NCI-H446 treated with DMSO at 0.1 percent for 48 hours (cell line): Measurements from ENCODE around the gene COL27A1.

Experiments used
- DNase-seq: peaks from one replicate; lab custom pipeline; 2025; lab: John Stamatoyannopoulos, UW

COL27A1 gene

DNA sequence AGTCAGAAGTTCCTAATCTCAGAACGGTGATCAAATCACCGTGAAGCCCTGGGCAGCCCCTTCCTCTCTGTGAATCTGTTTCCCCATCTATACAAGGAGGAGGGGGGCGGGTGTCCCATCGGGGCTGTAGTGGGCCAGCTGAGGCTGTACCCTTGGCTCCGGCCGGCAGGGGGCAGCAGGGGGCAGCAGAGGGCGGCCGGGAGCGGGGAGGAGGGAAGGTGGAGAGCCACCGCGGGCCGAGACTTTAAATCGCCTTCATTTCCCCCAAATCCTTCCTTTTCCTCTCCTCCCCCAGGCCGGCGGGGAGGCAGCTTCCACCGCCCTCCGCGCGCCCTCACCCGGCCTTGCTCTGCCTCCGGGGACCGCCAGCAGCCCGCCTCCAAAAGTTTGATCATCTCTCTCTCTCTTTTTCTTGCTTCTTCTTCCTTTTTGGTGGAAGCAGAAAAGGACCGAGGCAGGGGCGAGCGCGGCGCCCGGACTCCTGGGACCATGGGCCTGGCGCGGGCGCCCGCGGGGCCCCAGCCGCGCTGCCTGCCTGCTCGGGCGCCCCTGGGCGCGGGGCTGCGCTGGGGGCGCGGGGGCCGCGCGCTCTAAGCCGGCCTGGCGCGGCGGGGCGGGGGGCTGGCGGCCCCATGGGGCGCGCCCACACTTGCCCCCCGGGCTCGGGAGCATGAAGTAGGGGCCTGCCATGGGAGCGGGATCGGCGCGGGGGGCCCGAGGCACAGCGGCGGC lies at the start of gene COL27A1:
Gene COL27A1 (plus strand): TSS at position 275 of the 732 bp plus-strand sequence. CDS start 414 bp downstream, at position 689.
- peak; percentile 11 for DNase-seq

DNA sequence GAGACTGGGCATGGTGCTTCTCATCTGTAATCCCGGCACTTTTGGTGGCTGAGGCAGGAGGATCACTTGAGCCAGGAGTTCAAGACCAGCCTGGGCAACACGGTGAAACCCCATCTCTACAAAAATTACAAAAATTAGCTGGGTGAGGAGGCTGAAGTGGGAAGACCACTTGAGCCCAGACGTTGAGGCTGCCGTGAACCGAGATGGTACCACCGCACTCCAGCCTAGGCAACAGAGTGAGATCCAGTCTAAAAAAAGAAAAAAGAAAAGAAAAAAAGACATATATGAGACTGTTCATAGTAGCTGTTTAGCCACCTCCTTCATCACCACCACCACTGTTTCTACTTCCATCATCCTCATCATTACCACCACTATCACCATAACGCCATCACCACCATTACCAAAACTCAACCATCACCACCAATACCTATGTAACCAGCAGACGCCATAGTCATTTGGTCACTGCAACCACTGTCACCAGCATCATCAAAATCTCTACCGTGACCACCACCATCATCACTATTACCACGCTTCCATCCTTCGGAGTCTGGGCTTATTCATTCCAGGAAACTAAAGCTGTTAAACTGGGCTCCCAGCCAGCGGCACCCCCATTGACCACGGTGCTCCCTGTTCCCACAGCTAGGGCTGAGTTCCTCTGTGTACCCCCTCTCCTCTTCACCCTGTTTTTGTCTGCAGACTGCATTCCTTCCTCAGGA lies 47.9 kb upstream of the COL27A1 start:
- DNase-seq = no peak

DNA sequence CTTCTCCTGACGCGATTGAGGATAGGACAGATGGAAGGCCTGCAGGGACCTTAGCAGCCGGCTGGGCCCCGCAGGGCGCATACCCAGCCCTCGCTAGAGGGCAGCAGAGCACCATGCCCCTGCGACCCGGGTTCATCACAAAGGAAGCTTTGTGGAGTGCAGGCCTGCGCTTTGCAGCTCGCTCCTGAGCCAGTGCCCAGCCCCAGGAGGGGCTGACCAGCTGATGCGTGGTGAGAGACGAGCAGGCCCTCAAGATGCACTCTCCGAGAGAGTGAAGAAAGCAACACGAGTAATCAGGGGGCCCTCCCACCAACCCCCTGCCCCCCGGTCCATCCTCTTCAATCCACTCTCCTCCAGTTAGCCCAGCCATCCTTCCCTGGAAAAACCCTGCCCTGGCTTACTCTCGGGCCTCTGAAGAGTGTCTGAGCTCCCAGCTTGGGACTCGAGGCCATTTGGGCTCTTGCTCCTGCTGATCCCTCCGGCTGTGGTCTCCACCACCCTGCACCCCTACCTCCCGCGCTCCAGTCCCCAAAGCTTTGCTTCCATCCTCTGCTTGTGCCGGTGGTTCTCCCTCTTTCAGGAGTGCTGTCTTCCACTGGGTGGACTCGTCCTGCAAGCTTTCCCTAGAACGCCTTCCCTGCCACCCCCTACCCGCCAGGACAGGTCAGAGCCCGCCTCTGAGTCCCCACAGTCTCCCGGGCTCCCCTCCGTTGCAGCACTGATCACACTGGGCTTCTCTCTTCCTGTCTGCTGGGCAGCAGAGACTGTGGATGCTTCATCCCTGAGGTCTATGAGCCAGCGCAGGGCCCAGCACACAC lies 47.1 kb upstream of the COL27A1 start:
- no peak for DNase-seq

DNA sequence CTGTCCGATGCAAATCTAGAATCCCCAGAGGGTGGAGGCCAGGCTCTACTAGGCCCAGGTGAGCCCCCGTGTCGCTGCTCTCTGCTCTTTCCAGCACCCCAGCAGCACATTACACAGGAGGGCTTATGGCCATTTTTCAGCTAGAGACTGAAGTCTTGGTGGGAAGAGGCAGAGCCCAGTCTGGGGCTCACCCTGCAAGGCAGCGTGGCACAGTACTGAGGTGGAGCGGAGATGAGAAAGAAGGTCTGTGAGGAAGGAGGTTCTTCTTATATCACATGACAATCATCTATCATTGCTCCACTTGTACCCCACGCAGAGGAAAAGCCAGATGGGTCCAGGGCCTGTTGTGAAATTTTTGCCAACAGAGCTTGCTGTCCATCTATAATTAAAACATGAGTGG lies 46.2 kb upstream of the COL27A1 start:
- no peak for DNase-seq

DNA sequence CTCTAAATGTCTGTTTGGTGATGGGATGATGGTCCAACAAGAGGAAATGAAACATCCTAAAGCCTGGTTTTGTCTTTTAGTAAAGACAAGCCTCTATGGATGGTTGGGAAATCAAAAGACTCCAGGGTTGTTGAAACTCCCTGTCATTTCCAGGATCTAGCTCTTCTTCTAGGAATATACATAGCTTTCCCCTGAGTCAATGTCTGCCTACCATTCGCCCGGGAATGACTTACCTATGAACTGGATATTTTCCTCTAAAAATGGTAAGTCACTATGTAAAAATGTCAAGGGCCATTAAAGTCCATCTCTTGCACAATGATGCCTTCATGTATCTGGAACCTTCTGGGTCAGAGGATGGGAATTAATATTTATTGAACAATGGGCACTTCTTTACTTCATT lies 45.2 kb upstream of the COL27A1 start:
- no peak for DNase-seq

DNA sequence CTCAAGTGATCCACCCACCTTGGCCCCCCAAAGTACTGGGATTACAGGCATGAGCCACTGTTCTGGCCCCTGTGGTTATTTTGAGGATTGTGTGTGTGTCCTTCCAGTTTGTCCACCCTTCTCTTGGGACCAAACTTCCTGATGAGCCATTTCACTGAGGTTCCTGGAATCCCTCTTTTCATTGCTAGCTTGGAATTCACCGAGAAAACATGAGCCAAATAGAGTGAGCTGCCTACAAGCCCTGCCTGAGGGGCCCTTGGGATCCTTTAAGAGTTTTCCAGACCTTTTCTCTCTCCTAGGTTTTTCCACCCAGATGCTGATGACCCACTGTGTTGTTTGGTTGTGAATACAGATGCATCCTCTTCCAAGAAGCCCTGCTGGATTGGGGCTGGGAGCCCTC lies 43.0 kb upstream of the COL27A1 start:
- DNase-seq = no peak

DNA sequence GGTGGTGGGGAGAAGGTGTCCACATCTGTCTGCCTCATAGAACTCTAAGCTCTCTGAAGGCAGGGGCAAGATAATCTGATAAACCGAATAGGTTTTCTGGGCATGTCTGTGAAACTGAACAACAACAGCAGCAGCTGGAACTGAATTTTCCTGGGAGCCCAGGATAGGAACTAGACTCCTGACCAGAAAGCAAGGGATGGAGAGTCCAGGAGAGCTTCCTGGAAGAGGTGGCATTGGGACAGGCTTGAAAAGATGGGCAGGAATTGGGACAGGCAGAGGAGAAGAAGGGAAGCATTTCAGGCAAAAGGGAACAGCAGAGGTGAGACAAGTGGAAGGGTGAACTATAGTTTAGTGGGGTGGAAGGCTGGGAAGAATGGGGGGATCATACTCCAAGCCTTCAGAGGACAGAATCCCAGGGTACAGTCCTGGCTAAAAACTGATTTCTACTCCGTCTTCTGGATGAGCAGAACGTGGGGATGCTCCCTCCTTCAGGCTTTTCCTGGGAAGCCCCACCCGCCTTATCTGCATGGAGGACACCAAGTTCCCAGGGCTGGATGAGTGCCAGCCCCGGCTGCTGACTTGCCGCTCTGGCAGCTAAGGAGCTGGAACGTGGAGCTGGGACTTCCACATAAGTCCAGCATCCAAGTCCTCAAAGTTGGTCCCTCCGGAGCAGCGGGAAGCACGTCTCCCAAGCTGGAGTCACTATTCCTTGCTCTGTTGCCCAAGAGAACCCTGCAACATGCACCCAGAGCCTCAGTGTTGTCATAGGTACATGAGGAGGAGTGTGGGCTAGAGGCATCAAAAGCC lies 42.4 kb upstream of the COL27A1 start:
- no peak for DNase-seq

DNA sequence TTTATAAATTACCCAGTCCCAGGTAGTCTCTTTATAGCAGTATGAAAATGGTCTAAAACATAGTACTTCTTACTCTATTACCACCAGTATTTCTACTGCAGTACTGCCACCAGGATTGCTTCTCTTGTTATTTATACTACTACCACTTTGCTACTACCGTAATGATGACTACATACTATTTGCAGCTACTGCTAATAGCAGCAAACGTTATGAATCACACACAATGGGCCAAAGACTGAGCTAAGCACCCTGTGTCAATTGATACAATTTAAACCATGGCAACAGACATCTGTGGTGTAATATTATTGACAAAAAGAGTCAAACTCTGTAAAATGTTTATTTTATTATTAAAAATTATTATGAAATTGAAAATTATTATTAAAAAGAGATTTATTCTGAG lies 41.0 kb upstream of the COL27A1 start:
- DNase-seq = no peak

DNA sequence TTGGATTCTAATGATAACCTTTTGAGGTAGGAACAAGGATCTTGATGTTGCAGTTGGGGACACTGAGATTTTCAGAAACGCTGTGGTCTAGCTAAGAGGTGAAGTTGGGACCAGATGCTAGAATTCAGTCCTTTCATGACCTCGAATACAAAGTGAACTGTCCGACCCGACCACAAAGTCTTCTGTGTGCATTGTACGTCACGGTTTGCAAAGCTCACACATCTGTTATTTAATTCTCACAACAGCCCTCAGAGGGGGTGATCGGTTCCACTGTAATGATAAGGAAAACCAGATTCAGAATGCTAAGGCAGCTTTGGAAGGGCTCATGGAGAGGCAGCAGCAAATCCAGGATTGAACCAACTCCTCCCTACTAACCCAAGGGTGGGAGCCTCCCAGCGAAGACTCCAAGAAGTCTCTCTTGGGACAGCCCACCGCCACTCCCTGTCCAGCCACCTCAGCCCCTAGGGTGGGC lies 39.6 kb upstream of the COL27A1 start:
- DNase-seq = no peak

DNA sequence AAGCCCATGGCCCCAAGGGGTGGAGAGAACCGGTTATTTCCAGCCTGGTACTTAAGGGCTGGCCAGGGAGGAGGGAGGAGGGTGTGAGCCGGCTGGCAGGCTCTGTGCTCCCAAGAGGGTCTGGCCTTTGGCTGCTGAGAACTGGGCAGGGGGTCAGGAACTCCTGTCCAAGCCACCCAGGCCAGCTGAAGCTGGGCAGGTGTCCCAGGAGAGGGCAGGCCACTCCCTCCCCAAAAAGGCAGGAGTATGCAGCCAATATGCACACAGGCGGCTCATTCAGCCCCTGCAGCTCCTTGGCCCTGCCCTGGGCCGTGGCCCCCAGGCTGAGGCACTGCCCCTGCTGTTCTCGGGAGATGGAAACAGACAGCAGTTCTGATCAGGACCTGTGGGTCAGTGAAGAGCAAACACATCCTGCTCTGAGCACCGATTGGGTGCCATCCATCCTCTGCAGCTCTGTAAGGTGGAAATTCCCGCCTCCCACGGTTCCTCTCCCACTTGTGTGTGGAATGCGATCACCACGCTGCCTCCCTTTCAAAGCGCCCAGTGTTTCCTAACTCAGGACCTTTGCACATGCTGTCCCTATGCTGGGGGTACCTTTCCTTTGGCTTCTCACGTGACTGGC lies 39.1 kb upstream of the COL27A1 start:
- no peak for DNase-seq

DNA sequence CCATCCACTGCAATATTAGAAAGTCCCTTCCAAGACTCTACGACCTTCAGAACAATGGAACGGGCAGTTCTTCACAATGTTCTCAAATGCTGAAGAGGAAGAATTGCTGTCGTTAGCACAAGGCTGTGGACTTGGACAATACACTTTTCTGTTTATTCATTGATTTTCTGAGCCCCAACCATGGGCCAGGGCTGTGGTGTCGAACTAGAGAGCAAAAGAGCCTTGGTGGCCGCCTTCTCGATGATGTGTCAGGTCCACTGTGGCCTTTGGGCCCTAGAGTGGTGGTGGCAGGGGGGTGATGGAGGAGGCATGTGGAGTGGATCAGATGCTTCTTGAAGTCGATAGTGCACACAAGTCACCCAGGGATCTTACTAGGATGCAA lies 37.7 kb upstream of the COL27A1 start:
- no peak for DNase-seq

DNA sequence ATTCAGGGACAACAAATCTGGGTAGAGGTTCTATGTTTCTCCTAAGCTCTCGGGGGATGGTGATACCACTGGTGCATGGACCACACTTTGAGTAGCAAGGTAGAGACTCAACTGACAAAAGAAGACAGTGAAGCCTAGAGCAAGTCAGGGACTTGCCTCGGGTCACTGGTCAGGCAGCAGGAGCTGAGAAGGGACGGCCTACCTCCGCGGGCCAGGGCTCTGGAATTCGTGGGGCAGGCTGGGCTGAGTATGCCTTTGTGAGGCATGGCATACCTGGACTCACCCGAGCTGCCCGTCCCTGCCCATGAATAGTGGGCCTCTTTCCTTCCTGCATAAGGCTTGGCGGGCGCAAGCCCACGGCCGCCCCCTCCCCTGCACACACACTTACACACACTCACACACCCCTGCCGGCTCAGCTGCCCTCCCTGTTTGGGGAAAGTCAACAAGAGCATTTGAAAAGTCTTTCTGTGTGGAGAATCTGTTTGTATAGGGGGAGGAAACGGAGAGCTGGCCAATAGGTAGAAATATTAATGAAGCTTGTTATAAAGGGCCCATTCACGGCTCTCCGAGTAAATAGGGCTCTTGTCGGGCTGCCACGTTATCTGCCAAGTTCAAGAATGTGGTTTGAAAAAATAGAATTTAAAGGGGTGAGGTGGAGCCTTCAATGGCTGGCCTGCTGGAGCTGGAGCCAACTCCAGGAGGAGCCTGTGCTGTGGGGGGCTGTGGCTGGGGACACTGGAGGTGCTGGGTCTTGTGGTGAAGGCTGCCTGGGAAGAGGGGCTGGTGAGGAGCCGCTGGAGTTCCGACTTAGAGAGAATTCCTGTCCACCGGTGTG lies 37.1 kb upstream of the COL27A1 start:
- no peak for DNase-seq

DNA sequence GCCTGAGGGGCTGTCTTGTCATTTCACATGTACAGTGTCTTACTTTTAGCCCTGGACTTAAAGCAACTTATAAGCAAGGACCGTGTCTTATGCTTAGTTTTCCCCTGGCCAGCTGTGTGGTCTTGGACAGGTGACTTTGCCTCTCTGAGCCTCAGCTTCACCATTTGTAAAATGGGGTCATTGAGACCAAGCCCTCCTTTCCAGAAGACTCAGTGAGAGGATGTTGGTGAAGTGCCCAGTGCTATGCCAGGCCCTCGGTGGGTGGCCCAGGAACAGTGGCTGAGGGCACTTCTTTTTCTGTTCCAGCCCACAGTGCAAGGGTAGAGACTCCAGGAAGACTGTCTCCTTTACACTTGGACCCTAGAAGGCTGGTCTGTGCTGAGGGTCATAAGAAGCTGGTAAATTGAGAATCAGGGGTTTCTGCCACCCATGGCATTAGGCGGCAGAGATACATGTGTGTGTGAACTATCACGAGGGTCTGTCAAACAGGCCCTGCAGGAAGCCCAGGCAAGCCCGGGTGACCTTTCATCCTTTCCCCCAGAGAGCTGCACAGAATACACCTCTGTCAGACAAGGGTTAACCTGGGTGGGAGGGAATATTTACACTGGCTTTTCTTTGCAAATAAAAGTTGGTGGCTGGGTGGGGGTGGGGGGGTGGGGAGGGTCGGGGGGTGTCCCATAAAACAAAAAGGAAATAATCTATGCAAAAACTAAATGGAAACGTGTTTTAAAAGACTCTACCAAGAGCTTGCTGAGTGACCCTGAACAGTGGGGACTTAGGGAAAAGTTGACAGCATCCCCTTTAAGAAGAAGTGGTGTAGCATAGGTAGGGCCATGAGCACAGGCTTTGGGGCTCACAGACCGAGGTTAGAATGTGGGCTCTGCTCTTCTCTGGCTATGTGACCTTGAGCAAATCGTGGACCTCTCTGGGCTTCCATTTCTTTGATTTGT lies 35.8 kb upstream of the COL27A1 start:
- no peak for DNase-seq

DNA sequence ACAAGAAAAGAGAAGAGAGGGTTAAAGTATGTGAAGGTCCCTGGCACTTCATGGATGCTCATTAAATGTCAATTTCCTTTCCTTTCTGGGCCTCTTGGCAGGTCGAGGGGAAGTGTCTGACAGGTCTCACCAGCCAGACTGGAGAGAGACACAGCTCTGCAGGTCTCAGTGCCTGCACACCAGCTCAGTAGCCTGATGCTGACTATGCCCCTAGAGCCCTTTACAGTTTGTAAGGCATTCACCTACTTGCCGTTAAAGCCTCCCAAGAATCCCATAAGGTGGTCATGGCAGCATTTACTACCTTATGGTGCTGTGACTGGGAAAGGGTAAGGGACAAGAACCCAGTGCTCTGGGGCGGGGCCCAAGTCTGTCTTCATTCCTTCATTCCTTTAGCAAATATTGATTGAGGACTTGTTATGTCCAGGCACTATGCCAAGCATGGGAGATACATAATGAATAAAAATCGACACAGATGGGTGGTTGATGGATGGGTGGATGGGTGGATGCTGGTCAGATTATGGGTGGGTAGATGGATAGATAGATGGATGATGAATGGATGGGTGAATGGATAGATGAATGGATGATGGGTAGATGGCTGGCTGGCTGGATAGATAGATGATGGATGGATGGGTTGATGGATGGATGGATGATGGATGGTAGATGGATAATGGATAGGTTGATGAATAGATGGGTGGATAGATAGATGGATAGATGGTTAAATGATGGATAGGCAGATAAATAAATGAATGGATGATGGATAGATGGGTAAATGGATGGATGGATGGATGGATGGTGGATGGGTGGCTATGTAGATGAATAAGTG lies 34.9 kb upstream of the COL27A1 start:
- no peak for DNase-seq

DNA sequence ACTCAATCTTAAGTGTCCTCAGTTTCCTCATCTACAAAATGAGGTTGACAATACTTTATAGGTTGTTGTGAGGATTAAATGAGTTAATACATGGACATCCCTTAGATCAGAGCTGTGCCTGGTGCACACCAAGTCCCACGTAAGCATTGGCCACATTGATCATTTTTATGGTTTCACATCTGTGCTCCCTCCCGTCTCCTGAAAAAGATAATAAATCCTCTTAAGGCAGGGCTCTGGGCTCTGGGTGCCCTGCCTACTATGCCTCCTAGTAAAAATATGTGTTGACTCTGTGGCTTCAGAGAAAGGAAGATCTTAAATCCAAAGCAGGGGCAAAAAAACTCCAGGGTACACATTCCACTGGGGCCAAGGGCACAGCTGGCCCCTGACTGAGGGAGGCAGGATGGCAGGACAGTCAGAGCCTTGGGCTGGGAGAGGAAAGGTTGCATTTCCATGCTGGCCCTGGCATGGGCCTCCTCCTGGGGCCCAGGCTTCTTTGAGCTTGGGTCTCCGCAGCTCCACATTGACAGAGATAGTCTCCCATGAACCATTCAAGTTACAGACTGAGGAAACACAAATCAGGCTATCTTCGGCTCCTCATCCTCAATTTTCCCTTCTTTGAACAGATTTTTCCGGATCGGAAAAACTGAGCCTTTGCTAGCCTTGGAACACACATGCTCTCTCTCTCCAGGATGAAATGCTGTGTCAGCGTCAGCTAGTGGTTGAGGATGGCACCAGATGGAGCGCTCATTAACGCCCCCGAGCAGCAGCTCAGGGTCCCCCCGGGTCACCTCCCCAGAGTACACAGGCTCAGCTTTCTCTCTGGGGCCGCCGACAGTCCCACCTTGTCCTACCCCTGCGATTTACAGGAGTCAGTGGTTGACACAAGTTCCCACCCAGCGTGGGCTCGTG lies 33.9 kb upstream of the COL27A1 start:
- no peak for DNase-seq

DNA sequence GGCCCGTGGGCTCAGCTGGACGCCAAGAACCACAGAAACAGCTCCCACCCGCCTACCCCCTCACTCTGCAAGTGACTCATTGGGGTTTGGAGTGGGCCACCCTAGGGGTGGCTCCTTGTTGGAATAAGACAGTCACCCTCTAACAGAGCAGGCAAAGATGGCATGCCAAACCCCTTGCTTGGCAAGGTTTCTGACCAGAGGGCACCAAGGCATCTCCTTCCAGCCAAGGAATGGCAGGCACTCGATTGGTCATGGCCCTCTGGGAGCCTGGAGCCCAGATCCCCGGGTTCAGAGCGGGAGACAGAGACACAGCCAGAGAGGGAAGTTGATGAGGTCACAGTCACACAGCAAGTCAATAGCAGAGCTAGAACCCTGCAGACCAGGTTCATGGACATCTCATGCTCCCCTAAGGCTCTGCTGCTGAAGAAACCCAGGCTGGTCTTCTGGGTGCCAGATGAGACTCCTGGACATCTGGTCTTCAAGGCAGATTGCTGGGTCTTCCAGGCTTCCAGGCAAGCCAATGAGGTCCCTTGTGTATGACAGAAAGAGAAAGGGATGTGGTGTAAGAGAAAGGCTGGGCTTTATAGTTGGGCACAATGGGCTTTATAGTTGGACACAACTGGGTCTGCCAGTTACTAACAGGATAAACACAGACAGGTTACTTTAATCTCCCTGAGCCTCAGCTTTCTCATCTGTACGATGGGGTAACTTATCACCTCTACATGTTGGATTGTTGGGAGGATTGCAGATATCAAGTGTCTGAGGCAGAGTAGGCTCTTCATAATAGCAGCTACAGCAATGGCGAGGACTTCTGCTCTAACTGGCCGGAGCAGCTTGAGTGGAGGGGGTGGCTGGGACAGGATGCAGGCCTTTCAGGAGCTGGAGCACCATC lies 33.0 kb upstream of the COL27A1 start:
- no peak for DNase-seq
